OCI-LY1 (cell line): ENCODE data around the gene GLYATL2.

Experiments
- CTCF ChIP-seq: fragments of 200-600 bp; sonication (generic), shearing (Covaris generic); IDR thresholded peaks from 2 replicates; pipeline ENCODE4 v1.5.1; 2017; ENCODE audit warnings: mild to moderate bottlenecking, antibody characterized with exemption, low read length, moderate library complexity, mixed read lengths
- EZH2 ChIP-seq: fragments of 200-600 bp; sonication (generic), shearing (Covaris generic); IDR thresholded peaks from 2 replicates; pipeline ENCODE4 v1.8.0; 2017; ENCODE audit warnings: borderline replicate concordance, mixed run types, mild to moderate bottlenecking, antibody characterized with exemption, low read length, moderate library complexity, mixed read lengths

GRCh38 chr11:58788355-58789023, 56.0 kb downstream of the GLYATL2 start:
- peak; percentile 91 for TF ChIP-seq CTCF
- no peak for TF ChIP-seq EZH2
